Measurements from ENCODE around the gene CRELD2.

The CRELD2 gene

DNA sequence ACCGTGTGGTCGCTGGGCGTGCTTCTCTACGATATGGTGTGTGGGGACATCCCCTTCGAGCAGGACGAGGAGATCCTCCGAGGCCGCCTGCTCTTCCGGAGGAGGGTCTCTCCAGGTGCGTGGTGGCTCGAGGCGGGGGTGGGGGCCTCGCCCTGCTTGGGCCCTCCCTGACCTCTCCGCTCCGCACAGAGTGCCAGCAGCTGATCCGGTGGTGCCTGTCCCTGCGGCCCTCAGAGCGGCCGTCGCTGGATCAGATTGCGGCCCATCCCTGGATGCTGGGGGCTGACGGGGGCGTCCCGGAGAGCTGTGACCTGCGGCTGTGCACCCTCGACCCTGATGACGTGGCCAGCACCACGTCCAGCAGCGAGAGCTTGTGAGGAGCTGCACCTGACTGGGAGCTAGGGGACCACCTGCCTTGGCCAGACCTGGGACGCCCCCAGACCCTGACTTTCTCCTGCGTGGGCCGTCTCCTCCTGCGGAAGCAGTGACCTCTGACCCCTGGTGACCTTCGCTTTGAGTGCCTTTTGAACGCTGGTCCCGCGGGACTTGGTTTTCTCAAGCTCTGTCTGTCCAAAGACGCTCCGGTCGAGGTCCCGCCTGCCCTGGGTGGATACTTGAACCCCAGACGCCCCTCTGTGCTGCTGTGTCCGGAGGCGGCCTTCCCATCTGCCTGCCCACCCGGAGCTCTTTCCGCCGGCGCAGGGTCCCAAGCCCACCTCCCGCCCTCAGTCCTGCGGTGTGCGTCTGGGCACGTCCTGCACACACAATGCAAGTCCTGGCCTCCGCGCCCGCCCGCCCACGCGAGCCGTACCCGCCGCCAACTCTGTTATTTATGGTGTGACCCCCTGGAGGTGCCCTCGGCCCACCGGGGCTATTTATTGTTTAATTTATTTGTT is 44.6 kb downstream of the CRELD2 start:
- H3K27ac ChIP-seq = peak overlapping the region; percentile 38 to 99 (median 96)

DNA sequence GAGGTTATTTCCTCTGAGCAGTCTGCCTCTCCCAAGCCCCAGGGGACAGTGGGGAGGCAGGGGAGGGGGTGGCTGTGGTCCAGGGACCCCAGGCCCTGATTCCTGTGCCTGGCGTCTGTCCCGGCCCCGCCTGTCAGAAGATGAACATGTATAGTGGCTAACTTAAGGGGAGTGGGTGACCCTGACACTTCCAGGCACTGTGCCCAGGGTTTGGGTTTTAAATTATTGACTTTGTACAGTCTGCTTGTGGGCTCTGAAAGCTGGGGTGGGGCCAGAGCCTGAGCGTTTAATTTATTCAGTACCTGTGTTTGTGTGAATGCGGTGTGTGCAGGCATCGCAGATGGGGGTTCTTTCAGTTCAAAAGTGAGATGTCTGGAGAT is 45.2 kb downstream of the CRELD2 start:
- Histone ChIP-seq H3K27ac (peak overlapping the region in 20 of 21 experiments; percentile 90 to 99 (median 96)), H3K4me3 (peak overlapping the region; percentile 56 to 97 (median 70))

More for the DNA sequence above, 44.6 kb downstream of the CRELD2 start:
- H3K4me3 ChIP-seq = peak overlapping the region; percentile 56 to 97 (median 70)

DNA sequence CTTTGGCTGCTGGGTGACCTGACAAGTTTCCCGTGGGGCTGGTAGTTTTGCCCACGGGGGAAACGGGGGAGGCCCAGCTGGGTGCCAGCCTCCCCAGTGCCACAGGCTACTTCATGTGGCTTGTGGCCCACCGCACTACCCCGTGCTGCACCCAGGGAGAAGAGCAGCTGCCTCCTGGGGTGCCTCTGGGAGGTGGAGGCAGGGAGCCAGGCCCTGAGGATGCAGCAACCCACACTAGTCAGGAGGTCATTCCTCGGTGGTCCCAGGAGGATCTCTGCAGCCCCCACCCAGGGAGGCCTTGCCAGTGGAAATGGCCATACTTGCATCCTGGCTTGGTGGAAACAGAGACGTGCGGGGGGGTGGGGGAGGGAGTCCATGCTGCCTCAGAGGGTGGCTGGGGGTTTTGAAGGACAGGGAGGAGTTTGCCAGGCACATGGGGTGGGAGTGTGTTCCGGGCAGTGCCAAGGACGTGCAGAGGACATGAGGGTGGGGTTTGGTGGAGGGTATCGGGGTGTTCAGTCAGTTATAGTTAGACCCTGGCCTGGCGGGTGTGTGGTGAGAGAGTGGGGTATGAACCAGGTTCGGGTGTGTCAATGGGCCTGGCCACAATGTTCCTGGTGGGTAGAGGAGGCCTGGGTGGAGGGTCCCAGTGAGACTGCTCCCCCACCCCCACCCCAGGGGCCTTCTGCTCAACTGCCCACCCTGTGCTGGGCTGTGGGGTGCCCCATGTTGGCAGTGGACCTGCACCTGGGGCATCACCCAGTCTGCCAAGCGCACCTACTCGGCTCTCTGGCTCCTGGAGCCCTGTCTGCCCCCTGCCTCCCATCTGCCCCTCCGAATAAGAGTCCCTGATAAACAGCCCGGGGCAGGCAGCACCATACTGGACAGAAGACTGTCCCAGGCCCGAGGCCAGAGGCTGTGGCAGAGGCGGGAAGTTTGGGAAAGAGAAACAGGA is 46.0 kb downstream of the CRELD2 start:
- Histone ChIP-seq H3K4me3 (peak overlapping the region; percentile 56 to 97 (median 70)), H3K27ac (peak overlapping the region in 18 of 21 experiments; percentile 8 to 99 (median 96))

DNA sequence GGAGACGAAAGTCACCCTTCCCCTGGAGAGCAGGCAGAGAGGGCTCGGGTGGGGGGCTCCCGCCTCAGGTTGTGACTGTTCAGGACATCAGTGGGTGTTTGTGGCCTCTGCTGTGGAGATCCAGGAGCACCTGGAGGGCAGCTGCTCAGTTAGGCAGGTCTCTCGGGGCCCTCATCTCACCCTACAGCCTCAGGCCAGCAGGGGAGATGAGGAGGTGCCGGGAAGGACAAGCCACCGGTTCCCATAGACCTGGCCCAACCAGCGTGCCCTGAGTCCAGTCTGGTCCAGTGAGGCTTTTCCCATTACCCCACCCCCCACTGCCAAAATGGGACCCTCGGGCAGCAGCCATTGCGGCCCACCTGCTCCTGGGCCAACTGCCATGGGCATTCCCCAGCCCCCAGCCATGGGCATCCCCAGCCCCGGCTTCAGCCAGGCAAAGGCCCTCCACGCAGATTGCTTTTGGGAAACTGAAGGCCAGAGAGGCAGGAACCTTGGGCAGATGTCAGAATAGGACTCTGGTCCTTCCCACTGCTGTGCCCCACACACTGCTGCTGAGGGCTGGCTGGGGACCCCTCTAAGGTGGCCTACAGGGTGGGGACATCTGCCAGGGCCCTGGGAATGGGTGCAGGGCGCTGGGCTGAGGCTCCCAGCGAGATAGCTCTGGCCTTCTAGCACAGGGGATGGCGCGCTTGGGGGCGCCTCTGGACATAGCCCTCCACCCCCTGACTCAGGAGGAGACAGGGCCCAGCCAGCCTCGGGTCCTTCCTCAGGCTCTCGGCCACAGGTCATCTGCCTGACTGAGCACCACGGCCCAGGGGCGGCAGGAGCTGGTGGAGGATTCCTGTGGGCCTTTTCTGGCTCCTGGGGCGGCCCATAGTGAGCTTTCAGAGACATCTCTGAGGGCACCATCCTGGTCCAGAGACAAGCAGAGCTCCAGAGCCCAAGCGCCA is 46.9 kb downstream of the CRELD2 start:
- Histone ChIP-seq H3K27ac (peak overlapping the region in 20 of 21 experiments; percentile 8 to 99 (median 96)), H3K4me3 (peak overlapping the region in 5 of 7 experiments; percentile 2 to 97 (median 8))

DNA sequence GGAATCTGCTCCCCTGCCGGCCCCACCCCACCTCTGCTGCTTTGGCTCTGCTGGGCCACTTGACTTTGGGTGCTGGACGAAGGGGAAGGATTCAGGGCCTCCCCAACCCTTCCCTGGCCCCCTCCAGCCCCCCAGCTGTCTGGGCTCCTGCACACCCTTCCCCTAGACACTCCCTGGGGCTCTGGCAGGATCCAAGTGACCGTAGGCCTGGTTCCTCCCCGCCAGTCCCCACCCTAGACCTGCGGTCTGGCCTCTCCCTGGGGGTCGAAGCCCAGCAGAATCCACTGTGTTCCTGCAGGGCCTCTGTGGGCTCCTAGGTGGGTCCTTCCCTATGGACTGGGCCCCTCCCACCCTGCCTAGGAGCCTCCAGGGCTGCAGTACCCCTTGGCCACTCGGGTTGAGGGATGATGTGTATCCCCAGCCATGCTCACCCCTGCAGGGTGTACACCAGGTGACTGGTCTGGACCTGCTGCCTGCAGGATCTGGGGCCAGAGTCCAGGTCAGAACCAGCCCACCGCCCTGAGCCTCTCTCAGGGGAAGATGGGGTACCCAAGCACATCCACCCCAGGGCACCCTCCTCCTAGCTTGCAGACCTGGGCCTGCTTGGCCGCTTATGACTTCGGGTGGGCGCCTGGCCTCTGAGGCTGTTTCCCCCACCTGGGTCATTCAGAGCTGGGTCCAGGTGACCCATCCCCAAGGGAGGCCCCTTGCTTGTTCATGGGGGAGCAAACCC is 47.8 kb downstream of the CRELD2 start:
- peak overlapping the region in 1 of 7 experiments; percentile 3 for H3K4me3 ChIP-seq
- peak overlapping the region in 20 of 21 experiments; percentile 43 to 98 (median 94) for H3K27ac ChIP-seq

DNA sequence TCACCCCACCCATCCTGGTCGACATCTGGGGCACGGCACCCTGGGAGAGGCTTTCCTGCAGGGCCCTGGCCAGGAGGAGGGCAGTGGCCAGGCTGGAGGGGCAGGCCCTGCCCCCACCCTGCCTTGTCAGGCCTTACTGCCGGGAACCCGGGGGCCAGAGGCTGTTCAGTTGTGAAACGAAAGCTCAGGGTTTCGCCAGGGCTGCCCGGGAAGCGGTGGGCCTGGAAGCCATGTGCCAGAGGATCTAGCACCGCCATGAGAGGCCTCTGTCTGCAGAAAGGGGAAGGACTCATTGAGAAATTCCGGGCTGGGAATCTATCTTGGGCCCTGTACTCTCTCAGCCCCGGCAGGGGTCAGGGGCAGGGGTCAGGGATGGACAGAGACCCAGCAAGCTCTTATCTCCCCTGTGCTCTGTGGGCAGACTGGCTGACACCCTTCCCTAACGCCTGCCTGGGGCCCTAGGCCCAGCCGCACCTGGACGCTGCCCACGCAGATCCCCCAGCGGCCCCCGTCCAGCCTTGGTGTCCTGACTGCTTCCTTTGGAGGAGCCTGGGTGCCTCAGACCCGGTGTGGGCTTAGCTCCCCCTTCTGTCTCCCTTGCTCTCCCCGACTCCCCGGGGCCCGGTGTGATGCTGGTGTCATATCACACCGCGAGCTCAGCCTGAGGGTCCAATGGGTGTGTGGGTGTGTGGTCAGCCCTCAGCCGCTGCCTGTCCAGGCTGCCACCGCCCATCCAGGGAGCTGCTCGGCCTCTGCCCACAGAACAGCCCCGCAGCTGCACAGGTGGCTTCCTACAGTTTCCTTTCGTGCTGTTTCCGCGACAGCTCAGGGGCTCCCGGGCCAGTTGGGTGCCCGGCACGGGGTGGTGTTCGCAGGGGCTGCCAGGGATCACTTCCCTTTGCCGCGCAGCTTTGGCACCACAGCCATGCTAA is 48.6 kb downstream of the CRELD2 start:
- Histone ChIP-seq H3K27ac (peak overlapping the region in 20 of 21 experiments; percentile 43 to 98 (median 94)), H3K4me3 (no peak overlapping the region)

DNA sequence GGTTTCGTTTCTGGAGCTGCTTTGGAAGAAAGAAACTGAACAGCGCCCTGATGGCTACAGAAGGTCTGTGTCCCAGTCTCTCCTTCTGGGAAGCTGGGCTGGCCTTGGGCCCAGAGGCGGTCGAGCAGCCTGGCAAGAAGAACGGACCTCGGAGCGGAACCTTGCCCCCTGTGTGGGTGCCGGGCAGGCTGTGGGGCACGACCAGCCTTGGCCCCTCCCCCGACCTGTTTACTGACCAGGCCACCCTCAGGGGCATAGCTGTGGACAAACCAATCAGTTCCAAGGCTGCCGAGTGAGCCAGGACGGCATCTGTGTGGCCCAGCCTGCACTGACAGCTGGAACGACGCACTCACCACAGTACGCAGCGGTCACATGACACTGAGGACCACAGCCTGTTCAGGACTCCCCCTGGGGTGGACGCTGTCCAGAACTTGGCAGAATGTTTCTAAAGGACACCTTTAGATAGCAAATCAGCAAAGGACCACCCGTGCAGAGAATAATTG is 49.3 kb downstream of the CRELD2 start:
- Histone ChIP-seq H3K27ac (peak overlapping the region in 20 of 21 experiments; percentile 43 to 98 (median 94)), H3K4me3 (no peak overlapping the region)

DNA sequence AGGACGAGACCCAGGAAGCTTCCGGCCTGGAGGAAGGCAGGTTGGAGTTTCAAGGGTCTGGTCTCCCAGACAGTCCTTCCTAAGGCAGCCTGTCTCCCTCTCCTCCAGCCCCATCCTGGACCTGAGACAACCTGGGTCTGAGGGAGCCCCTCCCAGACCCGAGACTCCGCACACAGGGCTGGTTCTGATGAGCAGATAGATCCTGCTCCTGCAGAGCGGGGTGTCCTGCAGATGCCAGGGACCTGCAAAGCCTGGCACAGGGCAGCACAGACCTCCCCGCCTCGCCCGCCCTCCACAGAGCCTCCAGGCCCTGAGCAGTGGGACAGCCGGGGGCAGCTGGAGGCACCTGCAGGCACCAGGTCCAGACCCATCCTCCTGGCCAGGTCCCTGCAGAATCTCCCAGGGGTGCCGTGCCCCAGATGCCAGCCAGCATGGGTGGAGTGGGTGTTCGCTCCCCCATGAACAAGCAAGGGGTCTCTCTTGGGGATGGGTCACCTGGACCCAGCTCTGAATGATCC is 49.9 kb downstream of the CRELD2 start:
- Histone ChIP-seq H3K27ac (peak overlapping the region in 17 of 21 experiments; percentile 22 to 98 (median 96)), H3K4me3 (no peak overlapping the region)

DNA sequence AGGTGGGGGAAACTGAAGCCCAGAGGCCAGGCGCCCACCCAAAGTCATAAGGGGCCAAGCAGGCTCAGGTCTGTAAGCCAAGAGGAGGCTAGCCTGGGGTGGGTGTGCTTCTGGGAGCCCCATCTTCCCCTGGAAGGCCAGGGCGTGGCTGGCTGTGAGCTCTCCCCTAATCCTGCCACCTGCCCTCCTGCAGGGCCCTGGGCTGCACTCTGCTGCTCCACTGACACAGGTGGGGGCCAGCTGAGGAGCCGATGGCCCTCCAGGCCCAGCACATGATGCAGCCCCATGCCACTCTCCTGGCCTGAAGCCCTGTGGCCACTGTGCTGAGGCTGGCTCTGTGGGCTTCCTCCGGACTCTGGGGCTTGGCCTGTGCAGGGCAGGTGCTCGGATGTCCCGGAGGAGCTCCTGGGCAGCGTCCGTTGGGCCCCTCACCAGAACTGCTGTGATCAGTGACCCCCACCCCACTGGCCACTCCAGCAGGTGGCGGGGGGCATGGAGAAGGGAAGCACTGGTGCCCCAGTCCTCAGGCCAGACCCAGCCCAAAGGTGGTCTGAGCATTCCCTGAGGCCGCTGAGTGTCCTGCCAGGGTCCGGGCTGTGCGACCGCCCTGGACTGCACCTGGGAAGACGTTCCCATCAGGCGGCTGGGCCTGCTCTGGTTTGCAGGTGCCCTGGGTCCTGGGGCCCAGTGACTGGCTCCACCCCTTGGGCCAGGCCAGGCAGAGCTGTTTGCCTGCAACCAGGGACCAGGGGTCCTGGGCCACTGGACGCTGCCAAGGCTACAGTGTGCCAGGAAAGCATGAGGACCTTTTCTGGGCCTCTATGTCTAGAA is 50.6 kb downstream of the CRELD2 start:
- peak overlapping the region in 14 of 21 experiments; percentile 7 to 98 (median 84) for H3K27ac ChIP-seq

DNA sequence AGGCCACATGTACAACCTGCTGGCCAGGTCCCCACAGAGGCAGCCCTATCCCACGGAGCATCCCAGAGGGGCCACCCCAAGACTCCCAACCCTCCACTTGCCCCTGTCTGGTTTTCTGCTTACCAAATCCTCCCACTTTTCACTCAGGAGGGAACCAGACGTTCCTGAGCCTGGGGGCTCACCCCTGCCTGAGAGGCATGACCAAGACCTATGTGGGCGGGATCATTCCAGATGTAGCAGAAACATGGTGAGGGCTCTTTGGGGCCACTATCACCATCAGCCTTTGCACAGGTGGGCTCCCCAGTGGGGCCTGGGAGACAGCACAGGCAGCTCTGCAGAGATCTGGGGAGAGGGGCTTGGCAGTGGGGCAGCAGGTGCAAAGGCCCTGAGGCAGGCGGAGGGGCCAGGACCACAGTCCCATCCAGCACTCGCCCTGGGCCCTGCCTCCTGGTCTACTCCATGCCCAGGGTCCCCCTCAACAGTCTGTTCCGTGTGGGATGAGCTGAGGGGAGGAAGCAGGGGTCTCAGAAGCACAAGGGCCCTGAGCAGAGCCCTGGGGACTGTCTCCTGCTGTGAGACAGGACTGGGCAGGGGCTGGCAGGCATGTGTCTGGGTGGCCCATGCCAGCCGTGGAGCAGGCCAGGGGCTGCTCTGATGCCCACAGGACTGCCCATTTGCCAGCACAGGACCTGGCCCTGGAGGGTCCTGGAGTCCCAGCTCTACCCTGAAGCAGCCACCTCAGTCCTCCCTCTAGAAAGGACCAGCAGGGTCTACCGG is 51.5 kb downstream of the CRELD2 start:
- Histone ChIP-seq H3K4me3 (no peak overlapping the region), H3K27ac (peak overlapping the region in 18 of 21 experiments; percentile 7 to 97 (median 76))

More for the DNA sequence above, 50.6 kb downstream of the CRELD2 start:
- H3K4me3 ChIP-seq = no peak overlapping the region

DNA sequence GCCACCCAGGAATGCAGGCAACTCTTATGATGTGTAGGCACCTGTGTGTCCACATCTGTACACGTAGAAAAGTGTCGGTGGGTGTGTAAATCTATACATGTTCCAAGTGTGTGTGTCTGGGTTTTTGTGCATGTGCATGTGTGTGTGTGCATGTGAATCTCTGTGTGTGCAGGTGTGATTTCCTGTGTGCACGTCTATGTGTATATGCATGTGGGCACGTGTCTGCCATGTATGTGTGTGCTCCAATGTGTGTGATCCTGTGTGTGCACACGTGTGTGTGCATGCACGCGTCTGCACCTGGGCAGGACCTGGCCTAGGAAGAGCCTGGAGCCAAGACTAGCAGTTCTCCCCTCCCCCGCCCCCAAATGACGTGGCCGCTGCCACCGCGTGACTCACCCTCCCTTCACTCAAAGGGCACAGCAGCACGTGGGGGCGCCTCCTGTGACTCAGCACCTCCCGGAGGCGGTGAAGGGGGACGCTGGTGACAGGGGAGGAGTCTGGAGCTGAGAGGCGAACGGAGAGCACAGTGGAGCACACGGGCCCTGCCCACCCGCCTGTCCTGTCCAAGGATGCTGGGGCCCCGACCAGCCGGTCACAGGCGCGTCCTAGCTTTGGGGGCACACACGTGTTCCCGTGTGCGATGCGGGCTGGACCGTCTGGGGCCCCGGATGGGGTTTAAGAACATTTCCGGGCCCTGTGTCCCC is 52.2 kb downstream of the CRELD2 start:
- Histone ChIP-seq H3K27ac (peak overlapping the region; percentile 48 to 97 (median 85)), H3K4me3 (peak overlapping the region; percentile 34 to 49 (median 42))

DNA sequence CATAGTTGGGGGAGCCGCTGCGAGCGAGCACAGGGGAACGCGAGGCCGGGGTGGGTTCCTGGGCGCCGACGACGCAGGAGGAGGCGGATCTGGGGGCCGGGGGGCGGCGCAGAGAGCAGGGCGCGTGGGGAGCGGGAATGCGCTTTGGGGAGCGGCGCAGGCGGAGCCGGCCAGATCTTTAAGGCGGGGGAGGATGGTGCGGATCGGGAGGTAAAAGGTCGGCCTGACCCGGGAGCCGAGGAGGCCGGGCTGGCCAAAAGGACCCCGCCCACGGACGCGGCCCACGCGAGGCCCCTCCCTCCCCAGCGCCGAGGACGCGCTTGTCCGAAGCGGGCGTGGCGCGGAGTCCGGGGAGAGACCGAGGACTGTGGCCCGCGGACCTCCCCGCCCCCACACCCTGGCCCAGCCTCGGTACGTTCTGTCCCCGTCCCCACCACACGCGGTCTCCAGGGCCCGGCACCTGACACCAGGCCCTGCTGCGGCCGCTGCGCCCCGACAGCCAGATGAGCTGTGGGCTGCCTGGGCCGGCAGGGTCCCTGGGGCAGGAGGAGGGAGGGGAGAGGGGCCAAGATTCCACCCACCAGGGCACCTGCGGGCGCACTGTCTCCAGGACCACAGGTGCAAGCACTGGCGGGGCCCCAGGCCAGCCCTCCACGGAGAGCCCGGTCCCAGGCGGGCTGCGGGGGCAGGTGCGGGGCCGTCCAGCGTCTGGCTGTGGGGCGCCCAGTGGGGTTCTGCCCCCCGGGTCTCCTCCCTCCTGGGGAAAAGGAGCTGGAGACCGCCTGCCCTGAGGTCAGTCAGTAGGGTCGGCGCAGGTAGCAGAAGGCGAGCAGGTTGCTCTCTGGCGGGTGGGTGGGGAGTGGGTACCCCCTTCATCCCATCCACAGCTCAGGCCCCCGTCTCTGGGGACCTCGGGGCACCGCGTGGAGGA is 53.1 kb downstream of the CRELD2 start:
- Histone ChIP-seq H3K27ac (peak overlapping the region; percentile 48 to 93 (median 85)), H3K4me3 (peak overlapping the region; percentile 34 to 49 (median 42))

Data from skin epidermis (tissue), 12 donors.